ENCODE results near the gene TRPM6.
"Not testable (repeated sequence)": the region's sequence is repeated elsewhere in the genome, so short reads cannot be mapped to it uniquely, and the experiment has no call there.

TRPM6 gene

DNA sequence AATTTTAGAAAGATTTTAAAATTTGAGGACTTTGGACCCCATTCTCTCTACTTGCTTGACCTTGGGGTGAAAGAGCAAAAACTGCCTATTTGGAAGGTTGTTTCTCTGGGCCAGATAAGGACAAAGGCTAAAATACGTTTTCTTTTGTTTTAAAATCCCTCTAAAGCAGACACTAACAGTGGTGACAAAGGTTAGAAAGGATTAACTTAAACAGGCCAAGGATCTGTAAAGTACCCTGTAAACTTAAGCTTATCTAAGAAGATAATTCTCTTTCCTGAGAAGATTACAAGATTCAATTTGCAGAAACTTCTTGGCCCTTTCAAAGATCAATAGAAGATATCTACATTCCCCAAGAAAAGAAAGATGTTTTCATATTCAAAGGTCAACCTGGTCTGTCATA, 12.1 kb downstream of the TRPM6 start:
- Histone ChIP-seq H3K36me3 (ENCODE audit: control insufficient read depth, insufficient read depth, low read length) (no peaks in the 10 kb centered on the region), H3K9me3 (ENCODE audit: control insufficient read depth, insufficient read depth, low read length) (no peaks in the 10 kb centered on the region), H3K4me3 (ENCODE audit: low read depth, low read length) (no peak overlapping the region), H3K9ac (ENCODE audit: low read depth, low read length) (no peak overlapping the region), H3K4me1 (ENCODE audit: control insufficient read depth, insufficient read depth, low read length) (no peaks in the 10 kb centered on the region), H3K27me3 (ENCODE audit: control insufficient read depth, insufficient read depth, low read length) (no peaks in the 10 kb centered on the region)

DNA sequence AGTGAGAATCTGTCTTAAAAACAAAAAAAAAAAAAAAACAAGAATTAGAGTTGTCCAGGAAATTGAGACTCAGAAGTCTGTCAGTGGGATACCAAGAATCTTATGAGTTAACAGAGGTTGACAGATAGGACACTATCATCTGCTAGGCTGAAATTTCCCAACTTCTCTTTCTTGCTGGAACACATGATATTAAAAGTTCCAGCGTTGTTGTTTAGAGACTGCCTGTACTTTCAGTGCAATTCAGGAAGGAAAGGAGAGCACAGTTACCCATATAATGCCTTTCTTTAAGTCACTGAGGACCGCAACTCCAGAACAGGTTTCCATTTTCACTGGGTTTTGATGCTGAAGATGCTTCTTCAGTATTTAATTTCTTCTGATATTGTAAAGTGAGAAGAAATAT, 13.5 kb downstream of the TRPM6 start:
- no peak overlapping the region for H3K4me3 ChIP-seq (ENCODE audit: low read depth, low read length)
- no peaks in the 10 kb centered on the region for H3K9me3 ChIP-seq (ENCODE audit: control insufficient read depth, insufficient read depth, low read length)
- no peaks in the 10 kb centered on the region for H3K27me3 ChIP-seq (ENCODE audit: control insufficient read depth, insufficient read depth, low read length)
- H3K4me1 ChIP-seq (ENCODE audit: control insufficient read depth, insufficient read depth, low read length) = no peaks in the 10 kb centered on the region
- no peak overlapping the region for H3K9ac ChIP-seq (ENCODE audit: low read depth, low read length)
- H3K36me3 ChIP-seq (ENCODE audit: control insufficient read depth, insufficient read depth, low read length) = no peaks in the 10 kb centered on the region

DNA sequence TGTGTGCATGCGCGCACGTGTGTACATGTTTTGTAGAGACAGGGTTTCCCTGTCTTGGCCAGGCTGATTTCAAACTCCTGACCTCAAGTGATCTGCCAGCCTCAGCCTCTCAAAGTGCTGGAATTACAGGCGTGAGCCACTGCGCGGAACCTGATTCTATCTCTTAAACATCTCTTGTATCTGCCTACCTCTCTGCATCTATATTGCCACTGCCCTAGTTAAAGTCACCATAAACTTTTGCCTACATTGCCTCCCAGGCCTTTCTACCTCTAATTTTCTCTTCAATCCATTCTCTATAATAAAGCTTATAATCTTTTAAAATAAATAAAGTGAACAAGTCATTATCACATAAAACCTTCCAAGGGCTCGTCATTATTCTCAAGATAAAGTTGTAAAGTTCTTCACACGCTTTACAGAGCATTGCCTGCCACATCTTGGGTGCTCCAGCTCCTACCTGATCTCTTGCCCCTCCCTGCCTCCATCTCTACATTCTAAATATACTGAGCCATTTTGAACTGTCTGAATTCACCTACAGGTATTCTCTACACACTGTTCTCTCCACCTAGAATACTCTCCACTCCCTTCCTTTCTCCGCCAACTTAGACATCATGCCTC, 15.0 kb downstream of the TRPM6 start:
- no peak overlapping the region for H3K9ac ChIP-seq (ENCODE audit: low read depth, low read length)
- H3K4me1 ChIP-seq (ENCODE audit: control insufficient read depth, insufficient read depth, low read length) = no peaks in the 10 kb centered on the region
- H3K36me3 ChIP-seq (ENCODE audit: control insufficient read depth, insufficient read depth, low read length) = no peaks in the 10 kb centered on the region
- no peaks in the 10 kb centered on the region for H3K27me3 ChIP-seq (ENCODE audit: control insufficient read depth, insufficient read depth, low read length)
- H3K4me3 ChIP-seq (ENCODE audit: low read depth, low read length) = no peak overlapping the region
- no peaks in the 10 kb centered on the region for H3K9me3 ChIP-seq (ENCODE audit: control insufficient read depth, insufficient read depth, low read length)

DNA sequence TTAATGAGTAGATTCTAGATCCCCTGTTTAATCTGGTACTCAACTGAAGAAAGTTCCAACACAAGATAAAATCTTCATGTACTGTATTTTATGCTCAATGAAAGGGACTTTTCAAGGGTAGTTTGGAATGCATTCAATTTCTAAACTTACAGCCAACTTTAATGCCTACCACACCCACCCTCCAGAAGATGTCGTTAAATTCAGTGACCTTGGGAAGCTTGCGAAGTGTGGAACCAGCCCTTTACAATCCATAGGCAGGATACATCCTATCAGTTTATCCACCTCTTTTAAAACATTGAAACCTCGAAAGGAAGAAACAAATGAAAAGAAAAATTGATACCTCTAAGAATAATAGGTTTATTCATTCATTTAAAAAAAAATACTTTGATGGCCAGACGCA, 20.2 kb downstream of the TRPM6 start:
- no peak overlapping the region for H3K9ac ChIP-seq (ENCODE audit: low read depth, low read length)
- H3K9me3 ChIP-seq (ENCODE audit: control insufficient read depth, insufficient read depth, low read length) = no peaks in the 10 kb centered on the region
- H3K4me1 ChIP-seq (ENCODE audit: control insufficient read depth, insufficient read depth, low read length) = no peaks in the 10 kb centered on the region
- H3K27me3 ChIP-seq (ENCODE audit: control insufficient read depth, insufficient read depth, low read length) = no peaks in the 10 kb centered on the region
- no peak overlapping the region for H3K4me3 ChIP-seq (ENCODE audit: low read depth, low read length)
- no peaks in the 10 kb centered on the region for H3K36me3 ChIP-seq (ENCODE audit: control insufficient read depth, insufficient read depth, low read length)

DNA sequence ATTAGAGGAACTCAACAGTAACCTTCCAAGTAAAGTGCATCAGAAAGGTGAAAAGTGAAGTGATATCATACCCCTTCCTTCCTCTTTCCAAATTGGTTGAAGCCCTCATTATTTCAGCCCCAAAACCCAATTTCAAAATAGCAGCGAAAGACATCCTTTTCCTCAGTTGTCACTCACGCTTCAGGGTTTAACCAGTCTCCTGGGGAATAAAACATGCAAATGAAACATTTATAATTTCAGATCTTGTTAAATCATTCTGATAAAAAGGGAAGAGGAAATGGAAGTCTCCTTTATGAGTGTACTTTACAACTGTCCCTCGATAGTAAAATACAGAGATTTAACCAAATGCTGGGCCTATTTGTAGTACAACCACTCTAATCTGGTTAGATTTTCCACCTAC, 22.5 kb downstream of the TRPM6 start:
- Histone ChIP-seq H3K36me3 (ENCODE audit: control insufficient read depth, insufficient read depth, low read length) (no peaks in the 10 kb centered on the region), H3K27me3 (ENCODE audit: control insufficient read depth, insufficient read depth, low read length) (no peaks in the 10 kb centered on the region), H3K4me1 (ENCODE audit: control insufficient read depth, insufficient read depth, low read length) (no peaks in the 10 kb centered on the region), H3K9me3 (ENCODE audit: control insufficient read depth, insufficient read depth, low read length) (no peaks in the 10 kb centered on the region), H3K9ac (ENCODE audit: low read depth, low read length) (no peak overlapping the region), H3K4me3 (ENCODE audit: low read depth, low read length) (no peak overlapping the region)

DNA sequence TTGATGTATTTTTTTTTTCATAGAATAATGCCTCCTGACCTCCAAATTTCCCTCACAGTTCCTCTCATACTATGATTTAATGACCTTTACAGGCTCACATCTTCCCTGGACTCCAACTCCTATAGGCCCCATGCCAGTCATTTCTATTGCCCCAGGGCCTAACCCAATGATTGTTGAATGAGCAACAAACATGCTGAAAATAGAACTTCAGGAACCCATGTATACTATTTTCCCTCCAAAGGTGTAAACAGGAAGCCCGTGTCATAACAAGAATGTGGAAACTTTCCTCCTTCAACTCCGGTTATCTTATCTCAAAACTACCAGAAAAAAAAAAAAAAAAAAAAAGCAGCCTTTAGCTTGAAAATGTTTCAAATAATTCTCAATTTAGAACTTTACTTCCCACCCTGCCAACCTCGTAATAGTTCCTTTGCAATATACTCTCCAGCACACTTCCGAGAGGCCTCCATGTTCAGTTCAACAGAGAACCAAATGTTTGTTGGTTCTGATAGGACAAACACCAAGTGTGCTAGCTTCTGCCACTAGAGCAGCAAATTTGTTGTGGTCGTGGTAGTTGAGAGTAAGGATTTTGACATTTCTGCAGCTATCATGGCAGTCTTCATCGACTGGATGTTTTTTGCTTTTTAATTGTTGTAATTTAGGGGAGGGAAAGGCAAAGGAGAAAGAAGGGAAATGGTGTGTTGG, 25.8 kb downstream of the TRPM6 start:
- Histone ChIP-seq H3K27me3 (ENCODE audit: control insufficient read depth, insufficient read depth, low read length) (no peaks in the 10 kb centered on the region), H3K4me1 (ENCODE audit: control insufficient read depth, insufficient read depth, low read length) (no peaks in the 10 kb centered on the region), H3K36me3 (ENCODE audit: control insufficient read depth, insufficient read depth, low read length) (no peaks in the 10 kb centered on the region), H3K9me3 (ENCODE audit: control insufficient read depth, insufficient read depth, low read length) (no peaks in the 10 kb centered on the region), H3K9ac (ENCODE audit: low read depth, low read length) (no peak overlapping the region), H3K4me3 (ENCODE audit: low read depth, low read length) (no peak overlapping the region)

DNA sequence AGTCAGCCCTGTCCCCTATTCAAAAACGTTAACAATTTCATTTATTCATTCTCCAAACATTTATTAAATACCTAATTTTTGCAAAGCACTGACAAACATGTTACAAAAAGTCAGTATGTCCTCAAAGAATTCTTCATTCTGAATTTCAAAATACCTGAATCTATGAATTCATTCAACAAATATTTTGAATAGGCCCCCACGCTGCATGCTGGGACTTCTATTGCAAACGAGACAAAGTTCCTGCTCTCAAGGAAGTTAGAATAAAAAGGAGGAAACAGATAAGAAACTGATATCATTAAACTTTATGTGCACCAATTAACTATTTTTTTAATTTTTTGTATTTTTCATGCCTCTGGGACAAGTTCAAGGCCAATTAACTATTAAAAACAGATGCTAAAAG, 26.6 kb downstream of the TRPM6 start:
- Histone ChIP-seq H3K27me3 (ENCODE audit: control insufficient read depth, insufficient read depth, low read length) (no peaks in the 10 kb centered on the region), H3K4me1 (ENCODE audit: control insufficient read depth, insufficient read depth, low read length) (no peaks in the 10 kb centered on the region), H3K36me3 (ENCODE audit: control insufficient read depth, insufficient read depth, low read length) (no peaks in the 10 kb centered on the region), H3K9me3 (ENCODE audit: control insufficient read depth, insufficient read depth, low read length) (no peaks in the 10 kb centered on the region), H3K4me3 (ENCODE audit: low read depth, low read length) (no peak overlapping the region), H3K9ac (ENCODE audit: low read depth, low read length) (no peak overlapping the region)

DNA sequence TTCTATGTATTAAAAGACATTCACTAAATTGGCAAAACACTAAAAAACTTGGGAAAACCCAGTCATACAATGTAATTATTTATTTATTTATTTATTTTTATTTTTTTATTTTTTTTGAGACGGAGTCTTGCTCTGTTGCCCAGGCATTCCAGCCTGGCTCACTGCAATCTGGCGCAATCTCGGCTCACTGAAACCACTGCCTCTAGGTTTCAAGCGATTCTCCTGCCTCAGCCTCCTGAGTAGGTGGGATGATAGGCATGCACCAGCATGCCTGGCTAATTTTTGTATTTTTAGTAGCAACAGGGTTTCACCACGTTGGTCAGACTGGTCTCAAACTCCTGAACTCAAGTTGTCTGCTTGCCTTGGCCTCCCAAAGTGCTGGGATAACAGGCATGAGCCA, 27.5 kb downstream of the TRPM6 start:
- H3K4me3 ChIP-seq (ENCODE audit: low read depth, low read length) = not testable (repeated sequence)

DNA sequence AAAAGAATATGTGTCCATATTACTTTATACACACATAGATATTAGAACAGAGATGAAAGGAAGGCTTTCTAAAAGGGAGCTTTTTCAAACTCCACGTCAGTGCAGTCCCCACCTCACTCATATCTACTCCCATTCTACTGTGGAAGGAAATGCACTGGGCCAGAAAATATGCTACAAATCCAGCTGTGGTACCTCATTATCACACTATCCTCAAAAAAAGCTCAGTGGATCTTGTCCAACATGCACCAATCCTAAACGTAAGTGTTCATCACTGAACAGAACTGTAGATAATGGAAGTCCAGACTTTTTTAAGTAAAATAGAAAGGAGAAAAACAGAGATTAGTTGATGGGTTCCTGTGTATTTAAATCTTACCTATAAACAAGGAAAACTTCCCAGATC, 27.9 kb downstream of the TRPM6 start:
- no peaks in the 10 kb centered on the region for H3K9me3 ChIP-seq (ENCODE audit: control insufficient read depth, insufficient read depth, low read length)
- H3K36me3 ChIP-seq (ENCODE audit: control insufficient read depth, insufficient read depth, low read length) = no peaks in the 10 kb centered on the region
- no peaks in the 10 kb centered on the region for H3K27me3 ChIP-seq (ENCODE audit: control insufficient read depth, insufficient read depth, low read length)
- no peak overlapping the region for H3K9ac ChIP-seq (ENCODE audit: low read depth, low read length)
- H3K4me3 ChIP-seq (ENCODE audit: low read depth, low read length) = no peak overlapping the region
- no peaks in the 10 kb centered on the region for H3K4me1 ChIP-seq (ENCODE audit: control insufficient read depth, insufficient read depth, low read length)

More for the DNA sequence above, 27.5 kb downstream of the TRPM6 start:
- H3K36me3 ChIP-seq (ENCODE audit: control insufficient read depth, insufficient read depth, low read length); H3K4me1 ChIP-seq (ENCODE audit: control insufficient read depth, insufficient read depth, low read length); H3K9ac ChIP-seq (ENCODE audit: low read depth, low read length); H3K9me3 ChIP-seq (ENCODE audit: control insufficient read depth, insufficient read depth, low read length); H3K27me3 ChIP-seq (ENCODE audit: control insufficient read depth, insufficient read depth, low read length): not testable (repeated sequence)

DNA sequence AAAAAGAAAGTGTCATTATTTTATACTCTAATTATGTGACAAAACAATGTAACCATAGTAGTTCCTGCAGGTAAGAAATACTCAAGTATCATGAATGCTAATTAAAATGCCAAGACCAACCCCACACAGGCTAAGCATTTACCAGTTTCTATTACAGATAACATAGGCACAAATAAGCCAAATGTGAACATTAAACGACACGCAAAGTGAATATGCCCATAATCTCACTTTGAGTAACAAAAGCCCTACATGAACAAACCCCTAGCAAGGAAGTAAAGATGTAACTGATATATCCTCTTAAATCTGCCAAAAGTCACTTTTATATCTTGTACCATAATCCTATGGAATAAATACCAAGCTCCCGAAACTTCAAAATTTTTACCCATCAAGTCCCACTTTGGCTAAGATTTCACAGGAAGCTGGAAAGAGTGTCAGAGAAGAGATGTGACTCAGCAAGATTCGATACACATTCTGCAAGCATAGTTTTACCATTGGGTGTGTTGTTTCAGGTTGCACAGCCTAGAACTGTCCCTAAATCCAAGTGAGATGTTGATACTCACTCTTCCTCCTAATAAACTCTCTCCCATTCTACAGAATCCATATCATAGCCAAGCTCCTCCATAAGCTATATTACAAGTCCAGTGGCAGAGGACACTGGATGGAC, 28.8 kb downstream of the TRPM6 start:
- no peak overlapping the region for H3K4me3 ChIP-seq (ENCODE audit: low read depth, low read length)
- H3K4me1 ChIP-seq (ENCODE audit: control insufficient read depth, insufficient read depth, low read length) = no peaks in the 10 kb centered on the region
- no peaks in the 10 kb centered on the region for H3K27me3 ChIP-seq (ENCODE audit: control insufficient read depth, insufficient read depth, low read length)
- no peaks in the 10 kb centered on the region for H3K9me3 ChIP-seq (ENCODE audit: control insufficient read depth, insufficient read depth, low read length)
- no peak overlapping the region for H3K9ac ChIP-seq (ENCODE audit: low read depth, low read length)
- H3K36me3 ChIP-seq (ENCODE audit: control insufficient read depth, insufficient read depth, low read length) = no peaks in the 10 kb centered on the region

DNA sequence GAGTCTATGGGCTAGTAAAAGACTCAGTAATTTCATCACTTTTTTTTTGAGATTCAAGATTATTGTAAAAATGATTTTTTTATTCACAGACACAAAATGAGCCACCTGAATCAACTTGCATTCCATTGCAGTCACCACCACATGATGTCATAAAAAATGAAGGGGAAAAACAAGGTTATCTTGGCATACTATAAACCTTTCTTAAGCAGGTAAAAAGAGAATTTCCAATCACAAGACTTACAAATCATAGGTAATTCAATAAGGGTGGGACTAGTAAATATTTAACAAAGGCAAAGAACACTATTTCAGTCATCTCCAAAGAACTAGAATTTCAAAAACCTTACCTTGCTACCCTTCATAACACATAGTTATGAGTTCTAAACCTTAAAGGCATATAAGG, 30.7 kb downstream of the TRPM6 start:
- H3K9ac ChIP-seq (ENCODE audit: low read depth, low read length) = no peak overlapping the region
- no peaks in the 10 kb centered on the region for H3K4me1 ChIP-seq (ENCODE audit: control insufficient read depth, insufficient read depth, low read length)
- H3K27me3 ChIP-seq (ENCODE audit: control insufficient read depth, insufficient read depth, low read length) = no peaks in the 10 kb centered on the region
- no peak overlapping the region for H3K4me3 ChIP-seq (ENCODE audit: low read depth, low read length)
- H3K36me3 ChIP-seq (ENCODE audit: control insufficient read depth, insufficient read depth, low read length) = no peaks in the 10 kb centered on the region
- H3K9me3 ChIP-seq (ENCODE audit: control insufficient read depth, insufficient read depth, low read length) = no peaks in the 10 kb centered on the region

DNA sequence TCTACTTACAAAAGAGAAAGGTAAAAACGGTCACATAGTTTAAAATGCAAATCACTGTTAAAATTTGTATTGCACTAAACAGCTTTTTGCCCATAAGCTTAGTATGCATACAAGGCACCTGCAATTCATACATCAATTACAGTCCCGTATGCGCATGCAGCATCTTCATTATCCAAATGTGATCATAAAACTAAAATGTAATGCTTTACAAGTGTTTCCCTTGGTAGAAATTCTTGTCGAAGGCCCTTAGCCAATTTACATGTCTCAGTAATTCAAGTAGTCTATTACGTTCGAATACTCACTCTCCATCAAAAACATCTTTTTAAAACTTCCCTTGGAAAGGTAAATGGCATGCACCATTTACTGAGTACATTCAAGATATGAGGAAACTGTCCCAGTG, 32.6 kb downstream of the TRPM6 start:
- Histone ChIP-seq H3K9ac (ENCODE audit: low read depth, low read length) (no peak overlapping the region), H3K9me3 (ENCODE audit: control insufficient read depth, insufficient read depth, low read length) (no peaks in the 10 kb centered on the region), H3K4me1 (ENCODE audit: control insufficient read depth, insufficient read depth, low read length) (no peaks in the 10 kb centered on the region), H3K27me3 (ENCODE audit: control insufficient read depth, insufficient read depth, low read length) (no peaks in the 10 kb centered on the region), H3K36me3 (ENCODE audit: control insufficient read depth, insufficient read depth, low read length) (no peaks in the 10 kb centered on the region), H3K4me3 (ENCODE audit: low read depth, low read length) (no peak overlapping the region)
